AG10803 (cell line): ENCODE measurements around the gene GALNS.

ENCODE experiments used
- DNase-seq: peaks from one replicate; pipeline ENCODE4 v3.0.0; 2010; ENCODE audit warnings: low read depth
- H3K4me3 ChIP-seq: 2 replicates; pipeline ENCODE4 v1.5.1; 2011; ENCODE audit warnings: mild to moderate bottlenecking, low read length, control low read depth
- CTCF ChIP-seq: conservative IDR thresholded peaks from 2 replicates; pipeline ENCODE4 v1.5.1; 2011; ENCODE audit warnings: mild to moderate bottlenecking, low read length, control low read depth, inconsistent platforms

The GALNS gene

DNA sequence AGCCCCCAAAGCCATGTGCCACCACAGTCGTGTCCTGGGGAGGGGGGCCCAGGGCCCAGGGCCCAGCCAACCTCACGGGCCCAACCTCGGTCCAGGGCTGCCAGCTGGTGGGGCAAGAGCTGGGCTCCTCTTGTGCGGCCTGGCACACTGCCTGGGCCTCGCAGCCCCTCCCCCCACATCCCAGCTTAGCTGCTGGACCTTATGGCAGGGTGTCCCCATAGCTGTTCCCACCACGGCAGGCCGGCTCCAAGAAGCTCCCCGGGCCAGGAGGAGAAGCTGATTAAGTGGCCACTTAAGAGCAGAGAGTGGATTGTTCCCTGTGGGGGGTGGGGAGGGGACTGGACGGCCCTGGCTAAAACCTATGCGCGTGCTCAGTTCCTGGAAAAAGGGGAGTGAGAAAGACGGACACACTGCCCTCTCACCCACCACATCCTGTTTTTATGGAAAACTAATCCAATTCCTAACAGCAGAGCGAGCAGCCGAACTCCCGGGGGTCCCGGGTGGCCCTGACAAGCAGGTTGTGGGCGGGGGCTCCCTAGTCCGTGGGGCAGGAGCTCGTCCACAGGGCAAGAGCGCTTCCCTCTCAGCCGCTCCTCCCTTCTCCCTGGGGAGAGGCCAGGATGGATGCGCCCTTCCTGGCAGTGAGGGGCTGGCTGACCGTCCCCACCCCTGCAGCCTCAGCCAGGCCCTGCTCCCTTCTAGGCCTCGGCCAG lies 88.5 kb downstream of the GALNS start:
- no peak for TF ChIP-seq CTCF
- peak; percentile 65 for DNase-seq
- H3K4me3 ChIP-seq = no peak overlapping the region

DNA sequence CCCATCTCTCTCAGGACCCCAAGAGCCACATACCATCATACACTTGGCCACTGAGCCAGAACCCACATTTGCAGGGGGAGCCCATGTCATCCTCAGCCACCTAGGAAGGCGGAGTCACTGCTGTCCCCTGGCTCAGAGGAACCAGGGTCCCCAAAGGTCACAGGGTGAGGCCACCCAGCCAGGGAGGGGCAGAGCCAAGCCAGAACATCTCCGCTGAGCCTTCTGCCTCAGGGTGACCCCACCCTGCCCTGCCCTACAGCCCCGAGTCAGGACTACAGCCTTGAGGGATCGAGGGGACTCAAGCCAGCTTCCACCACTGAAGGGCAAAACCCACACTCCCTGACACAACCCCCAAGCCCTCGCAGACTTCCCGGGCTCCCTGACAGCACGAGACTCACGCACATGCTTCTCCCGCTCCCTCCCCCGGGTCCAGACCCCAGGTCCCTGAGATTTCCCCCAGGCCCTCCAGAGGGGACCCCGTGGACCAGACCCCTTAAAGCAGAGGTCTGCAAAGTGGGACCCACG lies 89.1 kb downstream of the GALNS start:
- no peak for TF ChIP-seq CTCF
- H3K4me3 ChIP-seq = no peak overlapping the region
- no peak for DNase-seq

GRCh38 chr16:88766975-88767374 lies 89.8 kb downstream of the GALNS start:
- no peak overlapping the region for H3K4me3 ChIP-seq
- no peak for TF ChIP-seq CTCF
- DNase-seq = no peak

DNA sequence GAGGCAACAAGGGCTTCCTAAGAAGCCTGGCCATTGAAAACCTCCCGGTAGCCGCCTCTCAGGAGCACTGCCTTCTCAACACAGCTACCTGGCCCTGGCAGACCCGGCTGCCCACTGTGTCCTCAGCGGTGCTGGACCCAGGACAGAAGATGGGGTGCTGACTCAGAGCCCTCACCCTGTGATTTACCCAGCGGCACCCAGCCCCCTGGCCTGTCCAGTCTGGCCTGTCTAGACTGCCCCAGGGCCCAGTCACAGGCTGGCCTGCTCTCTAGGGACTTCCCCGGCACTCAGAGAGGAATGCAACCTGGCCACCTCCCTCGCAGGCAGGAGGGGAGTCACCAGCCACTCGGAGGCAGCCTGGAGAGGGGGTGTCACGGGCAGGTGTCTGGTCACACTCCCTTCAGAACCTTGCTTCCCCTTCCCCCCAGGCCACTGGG lies 91.8 kb downstream of the GALNS start:
- H3K4me3 ChIP-seq = no peak overlapping the region
- TF ChIP-seq CTCF = no peak
- DNase-seq = no peak

DNA sequence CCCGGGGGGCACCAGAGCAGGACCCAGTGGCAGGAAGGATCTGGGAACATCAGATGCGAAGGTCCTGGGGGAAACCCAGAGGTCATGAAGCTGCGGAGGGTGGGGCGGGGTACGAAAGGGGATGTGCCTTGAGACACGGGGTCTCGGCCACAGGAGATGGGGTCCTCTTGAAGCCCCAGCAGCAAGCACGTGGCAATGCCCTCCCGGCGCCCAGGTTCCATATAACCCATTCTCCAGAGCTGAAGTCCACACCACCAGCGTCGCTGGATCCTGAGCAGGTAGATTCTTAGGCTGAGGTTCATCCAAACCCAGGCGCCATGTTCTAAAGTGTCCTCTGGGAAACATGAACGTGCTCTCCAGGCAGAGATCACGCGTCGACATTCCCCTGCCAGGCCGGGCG lies 92.7 kb downstream of the GALNS start:
- H3K4me3 ChIP-seq = no peak overlapping the region
- DNase-seq = no peak
- no peak for TF ChIP-seq CTCF
